Endodermal cell (in vitro differentiated cells): ENCODE results near the gene RNU5B-1. TPM values are rescaled to one million over a fixed set of nuclear protein-coding genes. Genes with fewer than 3 reads are reported as not detected.
"Not testable (repeated sequence)": the region's sequence is repeated elsewhere in the genome, so short reads cannot be mapped to it uniquely, and the experiment has no call there.

Experiments
- DNase-seq: peaks from one replicate; pipeline ENCODE4 v3.0.0-alpha.2; 2017
- H3K27ac ChIP-seq: 2 replicates; pipeline ENCODE4 v1.5.1; 2013; ENCODE audit warnings: mild to moderate bottlenecking, low read depth, low read length, moderate library complexity
- H3K27me3 ChIP-seq: 2 replicates; pipeline ENCODE4 v1.6.1; 2013; ENCODE audit warnings: mild to moderate bottlenecking, low read length, moderate library complexity; ENCODE audit not compliant: insufficient read depth, control insufficient read depth, poor library complexity, severe bottlenecking
- H3K36me3 ChIP-seq: 2 replicates; pipeline ENCODE4 v1.7.0; 2013; ENCODE audit warnings: mild to moderate bottlenecking, low read length, moderate library complexity; ENCODE audit not compliant: control insufficient read depth, insufficient read depth
- H3K4me1 ChIP-seq: one replicate; pipeline ENCODE4 v1.7.0; 2013; ENCODE audit warnings: low read length; ENCODE audit not compliant: control insufficient read depth, insufficient read depth
- H3K4me3 ChIP-seq: 2 replicates; pipeline ENCODE4 v1.5.1; 2013; ENCODE audit warnings: mild to moderate bottlenecking, low read length, moderate library complexity
- H3K9ac ChIP-seq: 2 replicates; pipeline ENCODE4 v1.6.1; 2013; ENCODE audit warnings: mild to moderate bottlenecking, low read length, moderate library complexity; ENCODE audit not compliant: poor library complexity, severe bottlenecking; ENCODE audit errors: extremely low read depth
- H3K9me3 ChIP-seq: 2 replicates; pipeline ENCODE4 v1.6.1; 2013; ENCODE audit warnings: mild to moderate bottlenecking, low read length, moderate library complexity; ENCODE audit not compliant: control insufficient read depth
- H3K27ac Mint-ChIP-seq: 2 replicates; pipeline ENCODE4 v1.8.0; 2020; ENCODE audit warnings: mixed read lengths
- H3K27me3 Mint-ChIP-seq: 2 replicates; pipeline ENCODE4 v1.8.0; 2021; ENCODE audit warnings: mild to moderate bottlenecking, mixed read lengths; ENCODE audit not compliant: insufficient read depth
- H3K36me3 Mint-ChIP-seq: 2 replicates; pipeline ENCODE4 v1.8.0; 2020; ENCODE audit warnings: low read depth, mixed read lengths
- H3K4me1 Mint-ChIP-seq: 2 replicates; pipeline ENCODE4 v1.8.0; 2020; ENCODE audit warnings: mixed read lengths
- H3K4me3 Mint-ChIP-seq: 2 replicates; pipeline ENCODE4 v1.8.0; 2020; ENCODE audit warnings: mild to moderate bottlenecking, moderate library complexity, mixed read lengths
- H3K9me3 Mint-ChIP-seq: 2 replicates; pipeline ENCODE4 v1.8.0; 2020; ENCODE audit warnings: mild to moderate bottlenecking, mixed read lengths
- whole genome bisulfite sequencing, 2 experiments: methylation state at CpG; one replicate each; pipeline versions ENCODE4 v1.1.5 to v1.1.7; 2013; ENCODE audit warnings: missing lambda C conversion rate in 2 of 2, mixed read lengths in 1 of 2; ENCODE audit not compliant: insufficient coverage in 1 of 2, insufficient read length in 1 of 2; 5-methylcytosine and 5-hydroxymethylcytosine counted together
- total RNA-seq, 2 donors: library from RNA; stranded (reverse); fragmentation: NEBNext Ultra II Directional in 1 of 2; extraction: Animal tissue kit (Norgen Biotek cat#: 25700) in 1 of 2; gene quantifications; 2 replicates in 1 of 2; 3 replicates in 1 of 2; pipeline ENCODE4 v1.2.1, GENCODE V29; 2021
- TF ChIP-seq, protein P1 (sequence below): fragments of 200-600 bp; sonication (generic); conservative IDR thresholded peaks from 2 replicates; pipeline ENCODE4 v1.5.0; 2021; ENCODE audit warnings: antibody characterized with exemption, mild to moderate bottlenecking

RNU5B-1 gene
- total RNA-seq, 2 donors from 2014 or later = 18.6 TPM; not detected in 1

DNA sequence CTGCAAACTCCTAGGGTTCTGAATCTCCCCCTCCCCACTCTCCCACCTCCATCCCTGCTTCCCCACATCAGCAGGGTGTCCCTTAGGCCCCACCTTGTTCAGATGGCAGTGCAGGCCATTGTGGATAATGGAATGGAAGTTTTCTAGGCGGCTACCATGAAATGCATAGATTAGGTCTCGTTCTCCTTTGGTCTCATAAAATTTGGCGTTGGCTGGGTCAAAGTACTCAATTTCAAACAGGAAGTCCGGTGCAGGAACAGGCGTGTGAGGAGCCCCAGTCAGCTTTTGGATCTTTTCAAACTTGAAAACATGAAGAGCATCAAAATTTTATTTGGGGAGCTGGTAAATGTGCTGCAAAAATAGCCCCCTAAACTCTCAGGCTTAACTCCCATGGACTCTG lies 38.0 kb upstream of the RNU5B-1 start:
- Mint-ChIP-seq H3K4me1 (no peaks in the 10 kb centered on the region), H3K4me3 (no peak overlapping the region), H3K27me3 (no peaks in the 10 kb centered on the region), H3K36me3 (peaks cover 5% of the 10 kb centered on the region), H3K9me3 (no peaks in the 10 kb centered on the region), H3K27ac (no peak overlapping the region)
- no peak overlapping the region for H3K27ac ChIP-seq
- H3K9ac ChIP-seq = no peak overlapping the region
- TF ChIP-seq, protein P1, sequence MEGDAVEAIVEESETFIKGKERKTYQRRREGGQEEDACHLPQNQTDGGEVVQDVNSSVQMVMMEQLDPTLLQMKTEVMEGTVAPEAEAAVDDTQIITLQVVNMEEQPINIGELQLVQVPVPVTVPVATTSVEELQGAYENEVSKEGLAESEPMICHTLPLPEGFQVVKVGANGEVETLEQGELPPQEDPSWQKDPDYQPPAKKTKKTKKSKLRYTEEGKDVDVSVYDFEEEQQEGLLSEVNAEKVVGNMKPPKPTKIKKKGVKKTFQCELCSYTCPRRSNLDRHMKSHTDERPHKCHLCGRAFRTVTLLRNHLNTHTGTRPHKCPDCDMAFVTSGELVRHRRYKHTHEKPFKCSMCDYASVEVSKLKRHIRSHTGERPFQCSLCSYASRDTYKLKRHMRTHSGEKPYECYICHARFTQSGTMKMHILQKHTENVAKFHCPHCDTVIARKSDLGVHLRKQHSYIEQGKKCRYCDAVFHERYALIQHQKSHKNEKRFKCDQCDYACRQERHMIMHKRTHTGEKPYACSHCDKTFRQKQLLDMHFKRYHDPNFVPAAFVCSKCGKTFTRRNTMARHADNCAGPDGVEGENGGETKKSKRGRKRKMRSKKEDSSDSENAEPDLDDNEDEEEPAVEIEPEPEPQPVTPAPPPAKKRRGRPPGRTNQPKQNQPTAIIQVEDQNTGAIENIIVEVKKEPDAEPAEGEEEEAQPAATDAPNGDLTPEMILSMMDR = no peak
- no peak overlapping the region for H3K4me3 ChIP-seq
- no peaks in the 10 kb centered on the region for H3K27me3 ChIP-seq
- no peaks in the 10 kb centered on the region for H3K9me3 ChIP-seq
- 95 to 96% methylated on average over 5 of the region's 5 CpGs for WGBS, 2 experiments
- H3K36me3 ChIP-seq = no peaks in the 10 kb centered on the region
- no peak for DNase-seq
- no peaks in the 10 kb centered on the region for H3K4me1 ChIP-seq

DNA sequence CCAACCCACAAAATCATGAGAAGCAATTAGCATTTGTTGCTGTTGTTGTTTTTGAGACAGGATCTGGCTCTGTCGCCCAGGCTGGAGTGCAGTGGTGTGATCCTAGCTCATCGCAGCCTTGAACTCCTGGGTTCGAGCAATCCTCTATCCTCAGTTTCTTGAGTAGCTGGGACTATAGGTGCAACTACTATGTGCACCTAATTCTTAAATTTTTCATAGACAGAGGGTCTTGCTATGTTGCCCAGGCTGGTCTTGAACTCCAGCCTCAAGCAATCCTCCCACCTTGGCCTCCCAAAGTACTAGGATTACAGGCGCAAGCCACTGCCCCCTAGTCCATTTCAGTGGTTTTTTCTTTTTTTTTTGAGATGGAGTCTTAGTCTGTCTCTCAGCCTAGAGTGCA lies 36.1 kb upstream of the RNU5B-1 start:
- Histone ChIP-seq H3K9me3 (no peaks in the 10 kb centered on the region), H3K9ac (no peak overlapping the region), H3K27ac (no peak overlapping the region), H3K36me3 (no peaks in the 10 kb centered on the region), H3K27me3 (no peaks in the 10 kb centered on the region), H3K4me1 (no peaks in the 10 kb centered on the region), H3K4me3 (no peak overlapping the region)
- H3K4me1 Mint-ChIP-seq = no peaks in the 10 kb centered on the region
- H3K4me3 Mint-ChIP-seq = no peak overlapping the region
- H3K27me3 Mint-ChIP-seq = no peaks in the 10 kb centered on the region
- peaks cover 5% of the 10 kb centered on the region for H3K36me3 Mint-ChIP-seq
- no peaks in the 10 kb centered on the region for H3K9me3 Mint-ChIP-seq
- H3K27ac Mint-ChIP-seq = no peak overlapping the region
- 98% methylated on average over 4 of the region's 4 CpGs for WGBS, 2 experiments
- DNase-seq = no peak
- TF ChIP-seq, protein P1 = no peak

DNA sequence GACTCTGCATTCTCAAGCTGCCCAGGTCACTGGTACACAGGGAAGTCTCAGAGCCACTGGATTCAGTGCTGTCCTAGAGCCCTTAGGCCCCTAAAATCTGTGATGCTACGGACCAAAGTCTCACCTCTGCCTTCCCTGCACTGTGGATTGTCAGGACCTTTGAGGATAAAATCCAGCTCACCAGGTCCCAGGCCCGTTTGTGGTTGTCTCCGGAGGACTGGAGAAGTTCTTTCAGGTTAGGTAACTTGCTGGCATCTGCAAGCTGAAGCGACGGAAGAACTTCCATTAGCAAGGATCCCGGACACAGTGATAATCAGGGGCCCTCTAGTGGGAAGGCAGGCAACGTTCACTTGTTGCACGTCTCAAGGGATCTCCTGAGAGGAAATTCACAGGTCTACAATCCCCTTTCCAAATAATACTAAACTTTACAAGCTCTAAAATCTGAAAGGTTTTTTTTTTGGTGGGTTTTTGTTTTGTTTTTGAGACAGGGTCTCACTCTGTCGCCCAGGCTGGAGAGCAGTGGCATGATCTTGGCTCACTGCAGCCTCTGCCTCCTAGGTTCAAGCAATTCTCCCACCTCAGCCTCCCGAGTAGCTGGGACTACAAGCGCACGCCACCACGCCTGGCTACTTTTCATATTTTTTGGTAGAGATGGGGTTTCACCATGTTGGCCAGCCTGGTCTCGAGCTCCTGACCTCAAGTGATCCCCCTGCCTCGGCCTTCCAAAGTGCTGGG lies 33.5 kb upstream of the RNU5B-1 start:
- not testable (repeated sequence) for H3K9me3 ChIP-seq, H3K27ac ChIP-seq, H3K36me3 Mint-ChIP-seq, H3K27me3 Mint-ChIP-seq, H3K4me3 Mint-ChIP-seq, H3K4me1 ChIP-seq, H3K27ac Mint-ChIP-seq, H3K4me1 Mint-ChIP-seq, H3K4me3 ChIP-seq, H3K36me3 ChIP-seq, H3K27me3 ChIP-seq, H3K9me3 Mint-ChIP-seq, H3K9ac ChIP-seq
- TF ChIP-seq, protein P1 = peak; percentile 92
- 34 to 39% methylated on average over 10 to 15 of the region's 15 CpGs for WGBS, 2 experiments
- DNase-seq = peak; percentile 89
